GM18517 (cell line): ENCODE results near the gene PARD3B.

Experiments used
- ATAC-seq: cut with Tn5 transposase; IDR thresholded peaks from one replicate; pipeline ENCODE4 v1.9.1; 2021; ENCODE audit warnings: mild to moderate bottlenecking, moderate library complexity; ENCODE audit not compliant: unreplicated experiment

PARD3B gene

GRCh38 chr2:204691911-204692510 lies 146.7 kb downstream of the PARD3B start:
- peak; percentile 59 for ATAC-seq

- no peak for ATAC-seq
Observed at GRCh38 chr2:204692790-204693189, 147.5 kb downstream of the PARD3B start.

DNA sequence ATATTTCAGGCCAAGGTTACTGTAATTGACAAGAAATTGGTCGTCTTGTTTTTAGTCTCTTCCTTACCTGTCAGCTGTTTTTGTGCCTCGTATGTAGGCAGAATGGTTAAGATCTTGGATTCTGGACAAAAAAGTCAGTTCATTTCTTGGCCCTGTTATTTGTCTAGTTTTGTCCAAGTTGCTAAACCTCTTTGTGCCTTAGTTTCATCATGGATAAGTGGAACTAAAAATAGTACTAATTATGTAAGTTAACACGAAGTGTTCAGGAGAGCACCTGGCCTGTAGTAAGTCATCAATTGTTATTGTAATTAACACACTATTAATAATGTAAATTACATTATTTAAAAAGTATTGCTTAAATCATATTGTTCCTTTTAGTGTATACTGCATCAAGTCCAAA lies 148.0 kb downstream of the PARD3B start:
- no peak for ATAC-seq

- ATAC-seq: no peak
Observed at GRCh38 chr2:204695506-204695905, 150.2 kb downstream of the PARD3B start.

- no peak for ATAC-seq
Observed at GRCh38 chr2:204696124-204696523, 150.8 kb downstream of the PARD3B start.

- no peak for ATAC-seq
Observed at GRCh38 chr2:204705243-204705932, 160.1 kb downstream of the PARD3B start.

DNA sequence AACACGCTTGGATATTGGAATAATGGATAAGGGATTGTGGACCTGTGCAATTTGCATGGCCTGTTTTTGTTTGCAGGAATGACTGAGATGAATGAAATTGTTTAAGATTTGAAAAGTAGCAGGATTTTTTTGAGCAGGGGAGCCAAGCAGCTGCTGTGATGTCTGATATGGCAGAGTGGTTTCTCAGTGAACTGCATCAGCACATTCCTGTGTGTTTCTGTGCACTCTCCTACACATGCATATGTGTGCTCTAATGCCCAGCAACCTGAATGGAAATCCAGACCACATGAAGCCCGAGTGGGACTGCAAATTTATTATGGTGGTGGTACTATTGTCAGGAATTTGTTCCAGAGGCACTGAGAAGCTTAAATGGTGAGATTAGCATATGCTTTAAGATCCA lies 161.7 kb downstream of the PARD3B start:
- no peak for ATAC-seq

DNA sequence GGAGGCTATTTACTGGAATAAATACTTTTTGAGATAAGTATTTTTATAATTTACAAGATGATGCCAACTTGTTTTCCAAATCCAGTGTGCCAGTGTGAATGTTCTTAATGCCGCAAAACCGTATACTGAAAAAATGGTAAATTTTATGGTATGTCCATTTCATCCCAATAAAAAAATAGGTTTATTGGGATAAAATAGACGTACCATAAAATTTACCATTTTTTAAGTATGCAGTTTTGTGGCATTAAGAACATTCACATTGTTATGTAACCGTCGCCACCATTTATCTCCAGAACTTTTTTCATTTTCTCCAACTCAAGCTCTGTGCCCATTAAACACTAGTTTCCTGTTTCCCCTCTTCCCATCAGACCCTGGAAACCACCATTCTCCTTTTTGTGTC lies 167.9 kb downstream of the PARD3B start:
- no peak for ATAC-seq

DNA sequence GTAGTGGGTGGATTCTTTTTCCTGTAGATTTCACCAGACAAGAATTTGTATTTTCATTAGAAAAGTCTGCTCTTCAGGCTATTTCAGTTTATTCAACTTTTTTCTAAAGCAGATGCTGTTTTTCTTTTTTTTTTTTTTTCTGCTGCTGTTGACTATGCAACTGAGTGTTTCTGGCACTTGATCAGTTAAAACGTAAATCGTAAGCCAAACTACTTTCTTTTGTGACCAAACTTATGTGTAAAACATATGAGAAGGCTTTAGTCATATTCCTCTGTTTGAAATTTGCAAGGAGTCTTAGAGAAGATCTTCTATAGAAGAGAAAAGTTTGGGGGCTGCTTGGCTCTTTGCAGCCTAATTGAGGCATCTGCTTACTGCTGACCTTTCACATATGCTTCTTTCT lies 170.1 kb downstream of the PARD3B start:
- no peak for ATAC-seq

- no peak for ATAC-seq
Observed at GRCh38 chr2:204717591-204717990, 172.3 kb downstream of the PARD3B start.

DNA sequence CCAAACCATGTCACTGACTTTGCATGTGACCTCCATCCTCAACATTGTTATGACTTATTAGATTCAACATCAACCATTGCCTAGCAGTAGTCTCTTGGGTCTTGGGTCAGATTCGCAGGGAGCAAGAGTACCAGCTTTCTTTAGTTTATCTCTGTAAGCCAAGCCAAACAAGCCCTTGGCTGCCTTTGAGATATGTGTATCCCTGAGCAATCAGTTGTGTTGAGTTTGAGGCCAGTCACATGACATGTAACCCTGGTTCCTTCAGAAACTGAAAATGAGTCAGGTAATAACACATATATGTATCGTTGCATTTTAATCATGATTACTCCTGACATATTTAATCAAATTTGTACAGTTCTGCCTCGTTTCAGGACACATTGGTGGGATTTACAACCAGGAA lies 173.3 kb downstream of the PARD3B start:
- no peak for ATAC-seq

GRCh38 chr2:204720874-204721273 lies 175.6 kb downstream of the PARD3B start:
- no peak for ATAC-seq

DNA sequence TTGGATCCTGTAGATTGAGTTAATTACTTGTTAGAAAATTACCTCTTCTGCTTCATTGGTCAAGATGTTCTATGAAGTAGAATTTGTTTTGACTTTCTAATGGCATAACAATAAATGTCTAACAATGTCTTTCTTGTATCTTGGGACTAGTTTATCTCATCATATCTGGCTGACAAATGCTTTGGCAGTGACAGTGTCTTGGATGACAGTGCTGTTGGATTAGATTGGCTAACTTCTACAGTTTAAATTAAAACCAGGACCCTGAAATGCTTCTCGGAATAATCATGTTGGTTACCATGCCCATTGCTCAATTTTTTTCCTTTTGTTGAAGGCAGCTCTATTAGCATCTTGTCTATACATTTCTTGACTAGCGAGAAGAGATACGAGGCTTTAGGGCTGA lies 176.9 kb downstream of the PARD3B start:
- ATAC-seq: no peak

GRCh38 chr2:204722691-204723090 lies 177.4 kb downstream of the PARD3B start:
- no peak for ATAC-seq

- no peak for ATAC-seq
Observed at GRCh38 chr2:204725693-204726360, 180.6 kb downstream of the PARD3B start.

GRCh38 chr2:204726831-204727230 lies 181.6 kb downstream of the PARD3B start:
- ATAC-seq: no peak

DNA sequence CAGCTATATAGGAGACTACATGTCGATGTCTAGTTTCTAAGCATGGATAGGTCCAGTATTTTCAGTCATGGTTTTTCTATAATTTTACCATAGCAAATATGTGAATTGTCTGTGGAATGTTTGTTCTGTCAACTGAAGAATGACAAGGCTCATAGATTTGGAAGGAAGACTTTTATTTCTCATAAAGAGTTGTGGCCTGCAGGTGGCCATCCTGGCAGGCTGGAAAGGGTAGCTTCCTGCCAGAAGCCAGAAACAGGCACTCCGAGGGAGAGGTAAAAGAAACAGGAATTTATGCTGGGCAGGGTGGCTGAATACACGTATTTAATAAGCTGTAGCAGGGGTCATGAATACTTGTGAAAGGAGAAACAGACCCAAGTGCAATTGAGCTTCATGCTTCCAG lies 182.1 kb downstream of the PARD3B start:
- no peak for ATAC-seq

GRCh38 chr2:204730603-204731002 lies 185.3 kb downstream of the PARD3B start:
- no peak for ATAC-seq

DNA sequence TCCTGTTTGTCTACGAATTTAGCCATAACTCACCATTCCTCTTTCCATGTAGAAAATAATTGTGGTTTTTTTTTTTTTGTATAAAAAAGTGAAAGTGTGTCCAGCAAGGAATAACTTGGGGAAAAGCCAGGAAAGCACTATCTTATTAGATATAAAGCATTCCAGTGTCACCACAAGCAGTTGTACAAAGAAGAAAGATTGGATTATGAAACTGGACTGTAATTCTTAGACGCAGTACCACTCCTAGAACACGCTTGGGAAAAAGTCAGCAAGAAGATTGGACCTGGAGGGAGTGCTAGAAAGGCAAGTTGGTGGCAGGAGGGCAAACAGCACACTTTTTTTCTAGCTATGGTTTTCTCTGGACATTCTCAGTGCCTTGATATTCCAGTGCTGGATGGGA lies 186.7 kb downstream of the PARD3B start:
- ATAC-seq: no peak

GRCh38 chr2:204737296-204737695 lies 192.0 kb downstream of the PARD3B start:
- ATAC-seq: no peak

DNA sequence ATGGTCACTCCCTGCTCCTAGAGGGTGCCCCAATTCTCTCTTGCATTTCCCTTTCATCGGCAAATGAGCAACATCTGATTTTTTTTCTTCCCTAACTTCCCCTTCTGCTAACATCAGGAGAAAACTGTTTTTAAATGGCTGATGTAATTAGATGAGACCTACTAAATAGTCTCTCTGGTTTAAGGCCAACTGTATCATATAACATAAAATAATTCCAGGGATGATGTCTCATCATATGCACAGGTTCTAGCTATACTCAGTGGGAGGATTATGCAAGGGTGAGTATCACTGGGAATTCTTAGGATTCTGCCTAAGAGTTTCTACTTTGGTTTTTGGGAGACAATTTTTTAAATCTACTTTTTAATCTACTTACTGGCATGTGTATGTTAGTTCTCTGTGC lies 193.4 kb downstream of the PARD3B start:
- ATAC-seq: no peak

GRCh38 chr2:204743393-204743960 lies 198.2 kb downstream of the PARD3B start:
- ATAC-seq: no peak
